ENCODE data around the gene GPR42. TPM values are rescaled to one million over a fixed set of nuclear protein-coding genes. Genes with fewer than 3 reads are reported as not detected.

GPR42 gene
- total RNA-seq, 1 experiment from 2014 or later = not detected

DNA sequence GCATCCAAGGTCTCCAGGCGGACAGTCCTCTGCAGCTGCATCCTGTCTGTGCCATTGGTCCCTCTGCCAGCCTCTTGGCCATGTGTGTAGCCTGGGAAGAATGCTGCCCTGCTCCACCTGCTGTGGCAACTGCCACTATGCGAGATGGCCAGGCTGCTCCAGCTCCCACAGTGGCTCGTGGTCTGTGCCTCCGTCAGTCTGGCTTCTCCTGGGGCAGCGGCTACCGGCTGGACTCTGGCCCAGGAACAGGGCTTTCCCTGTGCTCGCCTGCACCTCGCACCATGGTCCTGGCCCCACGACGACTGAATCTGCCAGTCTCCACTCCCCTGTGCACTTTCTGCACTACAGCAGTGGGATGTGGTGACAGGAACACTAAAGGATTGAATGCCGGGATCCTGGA is 50.5 kb downstream of the GPR42 start (continued):
- no peak for TF ChIP-seq PRRX2 (CRISPR knock-in tag; IDR thresholded peaks at IDR 0.05)
- TF ChIP-seq, protein P1, sequence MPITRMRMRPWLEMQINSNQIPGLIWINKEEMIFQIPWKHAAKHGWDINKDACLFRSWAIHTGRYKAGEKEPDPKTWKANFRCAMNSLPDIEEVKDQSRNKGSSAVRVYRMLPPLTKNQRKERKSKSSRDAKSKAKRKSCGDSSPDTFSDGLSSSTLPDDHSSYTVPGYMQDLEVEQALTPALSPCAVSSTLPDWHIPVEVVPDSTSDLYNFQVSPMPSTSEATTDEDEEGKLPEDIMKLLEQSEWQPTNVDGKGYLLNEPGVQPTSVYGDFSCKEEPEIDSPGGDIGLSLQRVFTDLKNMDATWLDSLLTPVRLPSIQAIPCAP (CRISPR knock-in tag; IDR thresholded peaks at IDR 0.05) = no peak
- TF ChIP-seq, protein P2, sequence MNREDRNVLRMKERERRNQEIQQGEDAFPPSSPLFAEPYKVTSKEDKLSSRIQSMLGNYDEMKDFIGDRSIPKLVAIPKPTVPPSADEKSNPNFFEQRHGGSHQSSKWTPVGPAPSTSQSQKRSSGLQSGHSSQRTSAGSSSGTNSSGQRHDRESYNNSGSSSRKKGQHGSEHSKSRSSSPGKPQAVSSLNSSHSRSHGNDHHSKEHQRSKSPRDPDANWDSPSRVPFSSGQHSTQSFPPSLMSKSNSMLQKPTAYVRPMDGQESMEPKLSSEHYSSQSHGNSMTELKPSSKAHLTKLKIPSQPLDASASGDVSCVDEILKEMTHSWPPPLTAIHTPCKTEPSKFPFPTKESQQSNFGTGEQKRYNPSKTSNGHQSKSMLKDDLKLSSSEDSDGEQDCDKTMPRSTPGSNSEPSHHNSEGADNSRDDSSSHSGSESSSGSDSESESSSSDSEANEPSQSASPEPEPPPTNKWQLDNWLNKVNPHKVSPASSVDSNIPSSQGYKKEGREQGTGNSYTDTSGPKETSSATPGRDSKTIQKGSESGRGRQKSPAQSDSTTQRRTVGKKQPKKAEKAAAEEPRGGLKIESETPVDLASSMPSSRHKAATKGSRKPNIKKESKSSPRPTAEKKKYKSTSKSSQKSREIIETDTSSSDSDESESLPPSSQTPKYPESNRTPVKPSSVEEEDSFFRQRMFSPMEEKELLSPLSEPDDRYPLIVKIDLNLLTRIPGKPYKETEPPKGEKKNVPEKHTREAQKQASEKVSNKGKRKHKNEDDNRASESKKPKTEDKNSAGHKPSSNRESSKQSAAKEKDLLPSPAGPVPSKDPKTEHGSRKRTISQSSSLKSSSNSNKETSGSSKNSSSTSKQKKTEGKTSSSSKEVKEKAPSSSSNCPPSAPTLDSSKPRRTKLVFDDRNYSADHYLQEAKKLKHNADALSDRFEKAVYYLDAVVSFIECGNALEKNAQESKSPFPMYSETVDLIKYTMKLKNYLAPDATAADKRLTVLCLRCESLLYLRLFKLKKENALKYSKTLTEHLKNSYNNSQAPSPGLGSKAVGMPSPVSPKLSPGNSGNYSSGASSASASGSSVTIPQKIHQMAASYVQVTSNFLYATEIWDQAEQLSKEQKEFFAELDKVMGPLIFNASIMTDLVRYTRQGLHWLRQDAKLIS (CRISPR knock-in tag; IDR thresholded peaks at IDR 0.05; ENCODE audit: borderline replicate concordance) = no peak
- TF ChIP-seq, protein P3, sequence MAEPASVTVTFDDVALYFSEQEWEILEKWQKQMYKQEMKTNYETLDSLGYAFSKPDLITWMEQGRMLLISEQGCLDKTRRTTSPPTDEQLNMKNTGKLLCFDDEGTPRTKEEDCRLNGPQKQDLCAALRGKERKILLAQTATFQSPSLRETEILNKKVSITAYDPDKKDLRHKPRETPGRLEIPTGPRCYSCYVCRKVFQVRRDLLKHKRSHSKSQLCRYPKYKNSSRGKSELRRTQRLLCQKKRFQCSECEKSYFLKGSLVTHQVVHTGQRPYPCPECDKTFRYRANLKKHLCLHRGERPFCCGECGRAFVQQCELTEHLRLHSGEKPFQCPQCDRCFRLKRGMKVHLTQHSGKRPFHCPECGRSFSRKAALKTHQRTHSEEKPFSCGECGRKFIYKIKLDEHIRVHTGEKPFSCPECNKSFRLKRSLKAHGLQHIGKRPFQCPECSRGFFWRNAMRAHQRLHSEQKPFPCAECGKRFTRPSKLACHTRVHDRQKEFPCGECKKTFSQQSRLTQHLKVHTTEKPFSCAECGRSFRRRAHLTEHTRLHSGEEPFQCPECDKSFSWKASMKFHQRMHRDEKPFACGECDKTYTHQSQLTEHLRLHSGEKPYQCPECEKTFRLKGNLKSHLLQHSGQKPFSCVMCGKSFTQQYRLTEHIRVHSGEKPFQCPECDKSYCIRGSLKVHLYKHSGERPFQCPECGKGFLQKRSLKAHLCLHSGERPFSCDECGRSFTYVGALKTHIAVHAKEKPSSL (CRISPR knock-in tag; conservative IDR thresholded peaks at IDR 0.05) = no peak
- TF ChIP-seq, protein P4, sequence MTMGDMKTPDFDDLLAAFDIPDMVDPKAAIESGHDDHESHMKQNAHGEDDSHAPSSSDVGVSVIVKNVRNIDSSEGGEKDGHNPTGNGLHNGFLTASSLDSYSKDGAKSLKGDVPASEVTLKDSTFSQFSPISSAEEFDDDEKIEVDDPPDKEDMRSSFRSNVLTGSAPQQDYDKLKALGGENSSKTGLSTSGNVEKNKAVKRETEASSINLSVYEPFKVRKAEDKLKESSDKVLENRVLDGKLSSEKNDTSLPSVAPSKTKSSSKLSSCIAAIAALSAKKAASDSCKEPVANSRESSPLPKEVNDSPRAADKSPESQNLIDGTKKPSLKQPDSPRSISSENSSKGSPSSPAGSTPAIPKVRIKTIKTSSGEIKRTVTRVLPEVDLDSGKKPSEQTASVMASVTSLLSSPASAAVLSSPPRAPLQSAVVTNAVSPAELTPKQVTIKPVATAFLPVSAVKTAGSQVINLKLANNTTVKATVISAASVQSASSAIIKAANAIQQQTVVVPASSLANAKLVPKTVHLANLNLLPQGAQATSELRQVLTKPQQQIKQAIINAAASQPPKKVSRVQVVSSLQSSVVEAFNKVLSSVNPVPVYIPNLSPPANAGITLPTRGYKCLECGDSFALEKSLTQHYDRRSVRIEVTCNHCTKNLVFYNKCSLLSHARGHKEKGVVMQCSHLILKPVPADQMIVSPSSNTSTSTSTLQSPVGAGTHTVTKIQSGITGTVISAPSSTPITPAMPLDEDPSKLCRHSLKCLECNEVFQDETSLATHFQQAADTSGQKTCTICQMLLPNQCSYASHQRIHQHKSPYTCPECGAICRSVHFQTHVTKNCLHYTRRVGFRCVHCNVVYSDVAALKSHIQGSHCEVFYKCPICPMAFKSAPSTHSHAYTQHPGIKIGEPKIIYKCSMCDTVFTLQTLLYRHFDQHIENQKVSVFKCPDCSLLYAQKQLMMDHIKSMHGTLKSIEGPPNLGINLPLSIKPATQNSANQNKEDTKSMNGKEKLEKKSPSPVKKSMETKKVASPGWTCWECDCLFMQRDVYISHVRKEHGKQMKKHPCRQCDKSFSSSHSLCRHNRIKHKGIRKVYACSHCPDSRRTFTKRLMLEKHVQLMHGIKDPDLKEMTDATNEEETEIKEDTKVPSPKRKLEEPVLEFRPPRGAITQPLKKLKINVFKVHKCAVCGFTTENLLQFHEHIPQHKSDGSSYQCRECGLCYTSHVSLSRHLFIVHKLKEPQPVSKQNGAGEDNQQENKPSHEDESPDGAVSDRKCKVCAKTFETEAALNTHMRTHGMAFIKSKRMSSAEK (CRISPR knock-in tag; IDR thresholded peaks at IDR 0.05; ENCODE audit: borderline replicate concordance) = no peak
- no peak for TF ChIP-seq NFE2L1 (CRISPR knock-in tag; IDR thresholded peaks at IDR 0.05)
- TF ChIP-seq TP53 (CRISPR knock-in tag; IDR thresholded peaks at IDR 0.05) = no peak

Small RNA genes within 50 kb of the gene (microRNA-seq; reads per million reads assigned to microRNA genes)
- not detected for gene MIR5196 (ENCODE audit: borderline number of aligned reads)

Other genes with a start within 250 kb of the GPR42 start
- 14.2 to 15.7 TPM (median 15.1 TPM) in 3 replicates for gene LGI4, start 236.0 kb upstream of the GPR42 start, total RNA-seq (2021)
- 11.3 to 13.4 TPM (median 13.3 TPM) in 3 replicates for gene FXYD1, start 232.2 kb upstream of the GPR42 start, total RNA-seq (2021)
- 16.7 to 16.9 TPM (median 16.9 TPM) in 3 replicates for gene FXYD7, start 227.8 kb upstream of the GPR42 start, total RNA-seq (2021)
- 114 to 135 TPM (median 128 TPM) in 3 replicates for gene FXYD5, start 216.3 kb upstream of the GPR42 start, total RNA-seq (2021)
- 0.16 to 0.20 TPM in 2 of 3 replicates, not detected in the other for gene FAM187B, start 142.3 kb upstream of the GPR42 start, total RNA-seq (2021)
- gene LSR, start 122.1 kb upstream of the GPR42 start, total RNA-seq (2021) = 126 to 132 TPM (median 130 TPM) in 3 replicates
- gene USF2, start 102.1 kb upstream of the GPR42 start, total RNA-seq (2021) = 109 to 127 TPM (median 120 TPM) in 3 replicates
- gene HAMP, start 88.5 kb upstream of the GPR42 start, total RNA-seq (2021) = 0.11 to 0.22 TPM (median 0.14 TPM) in 3 replicates
- gene MAG, start 78.9 kb upstream of the GPR42 start, total RNA-seq (2021) = 0.23 to 0.53 TPM (median 0.46 TPM) in 3 replicates
- gene CD22, start 41.9 kb upstream of the GPR42 start, total RNA-seq (2021) = 0.28 to 1.1 TPM (median 0.55 TPM) in 3 replicates
- gene FFAR1, start 23.2 kb upstream of the GPR42 start, total RNA-seq (2021) = 0.07 TPM in 1 of 3 replicates, not detected in the others
- not detected in 3 replicates for gene FFAR3, start 12.6 kb upstream of the GPR42 start, total RNA-seq (2021)
- gene FFAR2, start 77.2 kb downstream of the GPR42 start, total RNA-seq (2021) = not detected in 3 replicates
- 1.3 to 3.2 TPM (median 1.7 TPM) in 3 replicates for gene KRTDAP, start 119.4 kb downstream of the GPR42 start, total RNA-seq (2021)
- gene DMKN, start 142.6 kb downstream of the GPR42 start, total RNA-seq (2021) = 284 to 302 TPM (median 285 TPM) in 3 replicates
- 0.15 to 0.39 TPM in 2 of 3 replicates, not detected in the other for gene SBSN, start 157.2 kb downstream of the GPR42 start, total RNA-seq (2021)
- 0.20 to 0.30 TPM in 2 of 3 replicates, not detected in the other for gene GAPDHS, start 162.4 kb downstream of the GPR42 start, total RNA-seq (2021)
- gene TMEM147, start 174.6 kb downstream of the GPR42 start, total RNA-seq (2021) = 132 to 135 TPM (median 132 TPM) in 3 replicates
- 0.59 to 1.2 TPM (median 1.1 TPM) in 3 replicates for gene ATP4A, start 192.6 kb downstream of the GPR42 start, total RNA-seq (2021)
- not detected in 3 replicates for gene PMIS2, start 215.1 kb downstream of the GPR42 start, total RNA-seq (2021)
- 23.5 to 25.4 TPM (median 24.4 TPM) in 3 replicates for gene HAUS5, start 241.7 kb downstream of the GPR42 start, total RNA-seq (2021)

All from WTC11 (cell line).